Measurements from ENCODE around the gene NELFA. TPM values are rescaled to one million over a fixed set of nuclear protein-coding genes. Genes with fewer than 3 reads are reported as not detected.
"Not testable (repeated sequence)": the region's sequence is repeated elsewhere in the genome, so short reads cannot be mapped to it uniquely, and the experiment has no call there.

Gene NELFA
- total RNA-seq, 1 donor from 2014 or later: 55.2 TPM

- Mint-ChIP-seq H3K27ac (ENCODE audit: unreplicated experiment) (no peak overlapping the region), H3K4me3 (no peak overlapping the region), H3K9me3 (peaks cover 11% of the 10 kb centered on the region)
These were observed 17.0 kb upstream of the NELFA start for GRCh38 chr4:2025817-2026216.

GRCh38 chr4:2024683-2025082, 15.9 kb upstream of the NELFA start:
- H3K36me3 Mint-ChIP-seq (ENCODE audit: low read depth): peaks cover 7% of the 10 kb centered on the region
- H3K4me3 Mint-ChIP-seq: no peak overlapping the region
- H3K27me3 Mint-ChIP-seq (ENCODE audit: low read depth): peaks cover 51% of the 10 kb centered on the region
- TF ChIP-seq, protein P1, sequence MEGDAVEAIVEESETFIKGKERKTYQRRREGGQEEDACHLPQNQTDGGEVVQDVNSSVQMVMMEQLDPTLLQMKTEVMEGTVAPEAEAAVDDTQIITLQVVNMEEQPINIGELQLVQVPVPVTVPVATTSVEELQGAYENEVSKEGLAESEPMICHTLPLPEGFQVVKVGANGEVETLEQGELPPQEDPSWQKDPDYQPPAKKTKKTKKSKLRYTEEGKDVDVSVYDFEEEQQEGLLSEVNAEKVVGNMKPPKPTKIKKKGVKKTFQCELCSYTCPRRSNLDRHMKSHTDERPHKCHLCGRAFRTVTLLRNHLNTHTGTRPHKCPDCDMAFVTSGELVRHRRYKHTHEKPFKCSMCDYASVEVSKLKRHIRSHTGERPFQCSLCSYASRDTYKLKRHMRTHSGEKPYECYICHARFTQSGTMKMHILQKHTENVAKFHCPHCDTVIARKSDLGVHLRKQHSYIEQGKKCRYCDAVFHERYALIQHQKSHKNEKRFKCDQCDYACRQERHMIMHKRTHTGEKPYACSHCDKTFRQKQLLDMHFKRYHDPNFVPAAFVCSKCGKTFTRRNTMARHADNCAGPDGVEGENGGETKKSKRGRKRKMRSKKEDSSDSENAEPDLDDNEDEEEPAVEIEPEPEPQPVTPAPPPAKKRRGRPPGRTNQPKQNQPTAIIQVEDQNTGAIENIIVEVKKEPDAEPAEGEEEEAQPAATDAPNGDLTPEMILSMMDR (conservative IDR thresholded peaks at IDR 0.05): no peak
- peaks cover 11% of the 10 kb centered on the region for H3K9me3 Mint-ChIP-seq
- H3K27ac Mint-ChIP-seq (ENCODE audit: unreplicated experiment): no peak overlapping the region
- H3K4me1 Mint-ChIP-seq: peaks cover 12% of the 10 kb centered on the region
- DNase-seq (ENCODE audit: low read depth, low spot score): no peak

More at GRCh38 chr4:2025817-2026216, 17.0 kb upstream of the NELFA start:
- Mint-ChIP-seq H3K27me3 (ENCODE audit: low read depth) (peaks cover 57% of the 10 kb centered on the region), H3K36me3 (ENCODE audit: low read depth) (peaks cover 7% of the 10 kb centered on the region), H3K4me1 (peaks cover 12% of the 10 kb centered on the region)
- no peak for DNase-seq (ENCODE audit: low read depth, low spot score)
- TF ChIP-seq, protein P1 (conservative IDR thresholded peaks at IDR 0.05): no peak

GRCh38 chr4:2021358-2022018, 12.7 kb upstream of the NELFA start:
- H3K4me3 Mint-ChIP-seq; H3K36me3 Mint-ChIP-seq (ENCODE audit: low read depth); DNase-seq (ENCODE audit: low read depth, low spot score); H3K9me3 Mint-ChIP-seq; H3K27ac Mint-ChIP-seq (ENCODE audit: unreplicated experiment): not testable (repeated sequence)
- peaks cover 21% of the 10 kb centered on the region for H3K27me3 Mint-ChIP-seq (ENCODE audit: low read depth)
- H3K4me1 Mint-ChIP-seq: peaks cover 12% of the 10 kb centered on the region

DNA sequence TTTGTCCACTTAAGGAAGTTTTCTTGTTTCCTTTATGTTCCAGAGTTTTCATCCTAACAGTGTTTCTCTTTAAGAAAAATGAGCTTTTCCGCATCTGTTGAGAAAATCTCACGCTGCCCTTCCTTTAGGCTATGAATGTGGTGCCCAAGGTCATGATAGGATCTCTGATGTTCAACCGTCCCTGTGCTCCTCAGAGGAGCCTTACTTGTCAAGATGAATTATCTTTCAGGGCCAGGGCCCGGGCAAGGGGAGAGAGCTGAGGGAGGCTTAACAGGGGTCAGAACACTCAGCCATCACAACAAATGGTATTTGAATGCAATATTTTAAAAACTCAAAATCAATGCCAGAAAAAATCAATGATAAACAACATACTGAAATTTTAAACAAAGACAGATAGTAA, 6.2 kb upstream of the NELFA start:
- no peak overlapping the region for H3K4me3 Mint-ChIP-seq
- H3K4me1 Mint-ChIP-seq: peaks cover 2% of the 10 kb centered on the region
- no peaks in the 10 kb centered on the region for H3K9me3 Mint-ChIP-seq
- H3K27me3 Mint-ChIP-seq (ENCODE audit: low read depth): no peaks in the 10 kb centered on the region
- DNase-seq (ENCODE audit: low read depth, low spot score): no peak
- no peak overlapping the region for H3K27ac Mint-ChIP-seq (ENCODE audit: unreplicated experiment)
- no peaks in the 10 kb centered on the region for H3K36me3 Mint-ChIP-seq (ENCODE audit: low read depth)
- TF ChIP-seq, protein P1 (conservative IDR thresholded peaks at IDR 0.05): no peak

GRCh38 chr4:2011583-2011982, 2.8 kb upstream of the NELFA start:
- Mint-ChIP-seq H3K9me3 (no peaks in the 10 kb centered on the region), H3K4me3 (no peak overlapping the region)

More at GRCh38 chr4:2011583-2011982, 2.8 kb upstream of the NELFA start:
- Mint-ChIP-seq H3K36me3 (ENCODE audit: low read depth) (no peaks in the 10 kb centered on the region), H3K4me1 (peaks cover 17% of the 10 kb centered on the region), H3K27me3 (ENCODE audit: low read depth) (no peaks in the 10 kb centered on the region), H3K27ac (ENCODE audit: unreplicated experiment) (no peak overlapping the region)
- TF ChIP-seq, protein P1 (conservative IDR thresholded peaks at IDR 0.05): no peak
- DNase-seq (ENCODE audit: low read depth, low spot score): no peak
